Measurements from ENCODE around the gene CDC42BPA. TPM values are rescaled to one million over a fixed set of nuclear protein-coding genes. Genes with fewer than 3 reads are reported as not detected.

CDC42BPA gene
- total and polyA plus RNA-seq, 2 donors (not counting 3 experiments of a cell fraction or from before 2014, with no cell fraction given): 26.1 to 92.6 TPM

DNA sequence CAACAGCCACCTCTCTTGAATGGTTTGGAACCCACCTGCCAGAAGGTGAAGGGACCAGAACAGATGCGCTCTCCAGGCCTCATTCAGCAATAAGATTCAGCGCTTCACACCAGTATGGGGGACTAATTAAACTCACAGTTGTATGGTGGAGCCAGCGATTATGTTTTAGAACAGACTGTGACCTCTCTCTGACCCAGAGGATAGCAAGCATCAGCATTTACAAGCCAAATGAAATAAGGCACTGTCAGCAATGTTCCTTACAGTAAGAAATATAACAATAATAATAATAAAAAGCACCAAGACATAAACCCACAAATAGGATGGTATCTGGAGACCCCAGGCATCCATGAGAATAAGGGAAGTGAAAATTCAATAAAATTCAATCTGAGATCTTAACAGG is 6.9 kb upstream of the CDC42BPA start:
- Histone ChIP-seq H2AFZ (ENCODE audit: low read depth, low read length) (no peak overlapping the region), H3K4me2 (ENCODE audit: insufficient read depth, low read length) (no peak overlapping the region), H3K4me3 (replicated peaks in 1 of 3; ENCODE audit: insufficient read depth in 1 of 3, low read depth in 1 of 3, low read length in 3 of 3) (no peak overlapping the region), H3K36me3 (ENCODE audit: control insufficient read depth in 2 of 2, extremely low read depth in 1 of 2, insufficient read depth in 2 of 2, low read length in 2 of 2) (no peaks in the 10 kb centered on the region), H4K20me1 (replicated peaks; ENCODE audit: control insufficient read depth, extremely low read depth, insufficient read depth, low read length) (no peaks in the 10 kb centered on the region), H3K27me3 (ENCODE audit: control insufficient read depth in 2 of 2, insufficient read depth in 2 of 2, low read length in 2 of 2) (no peaks in the 10 kb centered on the region), H3K79me2 (ENCODE audit: control insufficient read depth, insufficient read depth, low read length) (no peaks in the 10 kb centered on the region), H3K9me3 (replicated peaks; ENCODE audit: control insufficient read depth, insufficient read depth, low read length) (no peaks in the 10 kb centered on the region), H3K27ac (ENCODE audit: insufficient read depth, low read depth, low read length) (no peak overlapping the region), H3K4me1 (ENCODE audit: control insufficient read depth, extremely low read depth, insufficient read depth, low read length) (no peaks in the 10 kb centered on the region), H3K9me1 (replicated peaks; ENCODE audit: control insufficient read depth, extremely low read depth, insufficient read depth, low read length) (no peaks in the 10 kb centered on the region), H3K9ac (replicated peaks; ENCODE audit: extremely low read depth, insufficient read depth, low read length) (no peak overlapping the region)
- no TSS peak for BruUV-seq (replicated peaks)
- ChIA-PET CTCF (no interaction called here), POLR2A (no interaction called here)
- DNase-seq (ENCODE audit: low read depth, low spot score) (no peak), FAIRE-seq (no peak)
- TF ChIP-seq, protein P1, sequence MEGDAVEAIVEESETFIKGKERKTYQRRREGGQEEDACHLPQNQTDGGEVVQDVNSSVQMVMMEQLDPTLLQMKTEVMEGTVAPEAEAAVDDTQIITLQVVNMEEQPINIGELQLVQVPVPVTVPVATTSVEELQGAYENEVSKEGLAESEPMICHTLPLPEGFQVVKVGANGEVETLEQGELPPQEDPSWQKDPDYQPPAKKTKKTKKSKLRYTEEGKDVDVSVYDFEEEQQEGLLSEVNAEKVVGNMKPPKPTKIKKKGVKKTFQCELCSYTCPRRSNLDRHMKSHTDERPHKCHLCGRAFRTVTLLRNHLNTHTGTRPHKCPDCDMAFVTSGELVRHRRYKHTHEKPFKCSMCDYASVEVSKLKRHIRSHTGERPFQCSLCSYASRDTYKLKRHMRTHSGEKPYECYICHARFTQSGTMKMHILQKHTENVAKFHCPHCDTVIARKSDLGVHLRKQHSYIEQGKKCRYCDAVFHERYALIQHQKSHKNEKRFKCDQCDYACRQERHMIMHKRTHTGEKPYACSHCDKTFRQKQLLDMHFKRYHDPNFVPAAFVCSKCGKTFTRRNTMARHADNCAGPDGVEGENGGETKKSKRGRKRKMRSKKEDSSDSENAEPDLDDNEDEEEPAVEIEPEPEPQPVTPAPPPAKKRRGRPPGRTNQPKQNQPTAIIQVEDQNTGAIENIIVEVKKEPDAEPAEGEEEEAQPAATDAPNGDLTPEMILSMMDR (IDR thresholded peaks at IDR 0.05; ENCODE audit: extremely low read depth in 1 of 2, insufficient read depth in 1 of 2, low read depth in 1 of 2, low read length in 2 of 2): no peak
- TF ChIP-seq, protein P2, sequence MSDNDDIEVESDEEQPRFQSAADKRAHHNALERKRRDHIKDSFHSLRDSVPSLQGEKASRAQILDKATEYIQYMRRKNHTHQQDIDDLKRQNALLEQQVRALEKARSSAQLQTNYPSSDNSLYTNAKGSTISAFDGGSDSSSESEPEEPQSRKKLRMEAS (IDR thresholded peaks at IDR 0.05; ENCODE audit: insufficient read depth, insufficient read length): no peak
- TF ChIP-seq GATA2 (IDR thresholded peaks at IDR 0.05; ENCODE audit: insufficient read depth, insufficient read length, low read depth, low read length) (no peak), EZH2 (IDR thresholded peaks at IDR 0.05; ENCODE audit: borderline replicate concordance, low read depth, low read length, severe bottlenecking) (no peak), JUN (IDR thresholded peaks at IDR 0.05; ENCODE audit: borderline replicate concordance, insufficient read depth, insufficient read length, low read depth) (no peak), MYC (IDR thresholded peaks at IDR 0.05; ENCODE audit: low read depth, low read length) (no peak), POLR2A (IDR thresholded peaks at IDR 0.05; ENCODE audit: low read depth, low read length) (no peak), FOS (IDR thresholded peaks at IDR 0.05; ENCODE audit: borderline replicate concordance, insufficient read depth, low read length) (no peak), POLR2AphosphoS5 (IDR thresholded peaks at IDR 0.05; ENCODE audit: insufficient read depth, low read depth, low read length) (no peak)
- dilution Hi-C loops (cut with MboI; ENCODE audit: extremely low pct_ligation_motif_present, low sequenced_read_pairs) (no loop called here), intact Hi-C loops (cut with micrococcal nuclease) (no loop called here)

All from endothelial cell of umbilical vein (primary cell).